ENCODE results near the gene CHCHD6.

GRCh38 chr3:126999383-126999782 is 295.3 kb downstream of the CHCHD6 start:
- TF ChIP-seq, protein P1, sequence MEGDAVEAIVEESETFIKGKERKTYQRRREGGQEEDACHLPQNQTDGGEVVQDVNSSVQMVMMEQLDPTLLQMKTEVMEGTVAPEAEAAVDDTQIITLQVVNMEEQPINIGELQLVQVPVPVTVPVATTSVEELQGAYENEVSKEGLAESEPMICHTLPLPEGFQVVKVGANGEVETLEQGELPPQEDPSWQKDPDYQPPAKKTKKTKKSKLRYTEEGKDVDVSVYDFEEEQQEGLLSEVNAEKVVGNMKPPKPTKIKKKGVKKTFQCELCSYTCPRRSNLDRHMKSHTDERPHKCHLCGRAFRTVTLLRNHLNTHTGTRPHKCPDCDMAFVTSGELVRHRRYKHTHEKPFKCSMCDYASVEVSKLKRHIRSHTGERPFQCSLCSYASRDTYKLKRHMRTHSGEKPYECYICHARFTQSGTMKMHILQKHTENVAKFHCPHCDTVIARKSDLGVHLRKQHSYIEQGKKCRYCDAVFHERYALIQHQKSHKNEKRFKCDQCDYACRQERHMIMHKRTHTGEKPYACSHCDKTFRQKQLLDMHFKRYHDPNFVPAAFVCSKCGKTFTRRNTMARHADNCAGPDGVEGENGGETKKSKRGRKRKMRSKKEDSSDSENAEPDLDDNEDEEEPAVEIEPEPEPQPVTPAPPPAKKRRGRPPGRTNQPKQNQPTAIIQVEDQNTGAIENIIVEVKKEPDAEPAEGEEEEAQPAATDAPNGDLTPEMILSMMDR (IDR thresholded peaks at IDR 0.05; ENCODE audit: poor library complexity, severe bottlenecking), result no peak
- TF ChIP-seq MXI1 (conservative IDR thresholded peaks at IDR 0.05; ENCODE audit: poor library complexity, severe bottlenecking) (no peak), POLR2AphosphoS5 (IDR thresholded peaks at IDR 0.05) (no peak), EP300 (conservative IDR thresholded peaks at IDR 0.05; ENCODE audit: poor library complexity, severe bottlenecking) (no peak), TAF1 (IDR thresholded peaks at IDR 0.05; ENCODE audit: low read depth) (no peak), EZH2 (IDR thresholded peaks at IDR 0.05; ENCODE audit: borderline replicate concordance, insufficient read depth, low read length, poor library complexity, severe bottlenecking) (no peak), RAD21 (conservative IDR thresholded peaks at IDR 0.05) (no peak), SMC3 (conservative IDR thresholded peaks at IDR 0.05; ENCODE audit: poor library complexity) (no peak)
- TF ChIP-seq, protein P2, sequence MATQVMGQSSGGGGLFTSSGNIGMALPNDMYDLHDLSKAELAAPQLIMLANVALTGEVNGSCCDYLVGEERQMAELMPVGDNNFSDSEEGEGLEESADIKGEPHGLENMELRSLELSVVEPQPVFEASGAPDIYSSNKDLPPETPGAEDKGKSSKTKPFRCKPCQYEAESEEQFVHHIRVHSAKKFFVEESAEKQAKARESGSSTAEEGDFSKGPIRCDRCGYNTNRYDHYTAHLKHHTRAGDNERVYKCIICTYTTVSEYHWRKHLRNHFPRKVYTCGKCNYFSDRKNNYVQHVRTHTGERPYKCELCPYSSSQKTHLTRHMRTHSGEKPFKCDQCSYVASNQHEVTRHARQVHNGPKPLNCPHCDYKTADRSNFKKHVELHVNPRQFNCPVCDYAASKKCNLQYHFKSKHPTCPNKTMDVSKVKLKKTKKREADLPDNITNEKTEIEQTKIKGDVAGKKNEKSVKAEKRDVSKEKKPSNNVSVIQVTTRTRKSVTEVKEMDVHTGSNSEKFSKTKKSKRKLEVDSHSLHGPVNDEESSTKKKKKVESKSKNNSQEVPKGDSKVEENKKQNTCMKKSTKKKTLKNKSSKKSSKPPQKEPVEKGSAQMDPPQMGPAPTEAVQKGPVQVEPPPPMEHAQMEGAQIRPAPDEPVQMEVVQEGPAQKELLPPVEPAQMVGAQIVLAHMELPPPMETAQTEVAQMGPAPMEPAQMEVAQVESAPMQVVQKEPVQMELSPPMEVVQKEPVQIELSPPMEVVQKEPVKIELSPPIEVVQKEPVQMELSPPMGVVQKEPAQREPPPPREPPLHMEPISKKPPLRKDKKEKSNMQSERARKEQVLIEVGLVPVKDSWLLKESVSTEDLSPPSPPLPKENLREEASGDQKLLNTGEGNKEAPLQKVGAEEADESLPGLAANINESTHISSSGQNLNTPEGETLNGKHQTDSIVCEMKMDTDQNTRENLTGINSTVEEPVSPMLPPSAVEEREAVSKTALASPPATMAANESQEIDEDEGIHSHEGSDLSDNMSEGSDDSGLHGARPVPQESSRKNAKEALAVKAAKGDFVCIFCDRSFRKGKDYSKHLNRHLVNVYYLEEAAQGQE (IDR thresholded peaks at IDR 0.05; ENCODE audit: borderline replicate concordance), result no peak

Data from neural cell (in vitro differentiated cells).